Measurements from ENCODE around the gene FMN2.

Gene FMN2

DNA sequence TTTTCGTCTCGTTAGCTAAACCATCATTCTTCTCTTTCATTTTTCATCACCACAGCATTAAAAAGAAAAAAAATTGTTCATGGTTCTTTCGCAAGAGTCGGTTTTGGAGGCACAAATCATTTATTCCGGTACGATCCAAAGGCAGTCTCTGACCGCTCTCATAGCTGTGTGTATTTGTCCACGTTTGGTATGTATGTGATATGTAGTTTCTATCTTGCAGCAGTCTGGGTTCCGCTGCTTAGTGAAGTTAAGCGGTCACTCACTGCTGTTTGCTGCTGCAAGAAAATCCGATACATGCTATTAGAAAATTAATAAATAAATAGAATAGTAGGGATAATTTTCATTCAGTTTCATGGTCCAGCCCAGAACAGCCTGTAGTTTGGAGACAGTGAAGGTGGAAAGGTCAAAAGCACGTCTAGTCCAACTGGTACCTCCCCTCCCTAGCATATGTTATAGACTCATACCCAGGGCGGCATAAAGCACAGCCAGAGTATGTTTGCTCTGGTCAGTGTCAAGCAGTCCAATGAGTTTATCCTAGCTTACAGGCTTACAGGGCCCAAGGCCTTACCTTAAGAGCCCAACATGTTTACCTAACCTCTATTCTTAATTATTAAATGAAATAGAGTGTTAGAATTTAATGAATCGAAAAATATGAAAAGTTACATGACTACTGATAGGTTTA, 2.5 kb downstream of the FMN2 start:
- Histone ChIP-seq H3K4me2 (ENCODE audit: low read length) (peak overlapping the region; percentile 94), H3K27ac (no peak overlapping the region), H3K4me1 (peaks cover 5% of the 10 kb centered on the region), H3K9ac (no peak overlapping the region), H3K79me2 (peaks cover 5% of the 10 kb centered on the region), H3K9me3 (ENCODE audit: control insufficient read depth, low read length) (no peaks in the 10 kb centered on the region), H3K36me3 (ENCODE audit: control insufficient read depth, insufficient read depth, low read length) (no peaks in the 10 kb centered on the region), H3K27me3 (ENCODE audit: control insufficient read depth, insufficient read depth, low read length) (no peaks in the 10 kb centered on the region), H2AFZ (no peak overlapping the region), H3K4me3 (ENCODE audit: low read depth, low read length) (peak overlapping the region; percentile 88)
- TF ChIP-seq, protein P1, sequence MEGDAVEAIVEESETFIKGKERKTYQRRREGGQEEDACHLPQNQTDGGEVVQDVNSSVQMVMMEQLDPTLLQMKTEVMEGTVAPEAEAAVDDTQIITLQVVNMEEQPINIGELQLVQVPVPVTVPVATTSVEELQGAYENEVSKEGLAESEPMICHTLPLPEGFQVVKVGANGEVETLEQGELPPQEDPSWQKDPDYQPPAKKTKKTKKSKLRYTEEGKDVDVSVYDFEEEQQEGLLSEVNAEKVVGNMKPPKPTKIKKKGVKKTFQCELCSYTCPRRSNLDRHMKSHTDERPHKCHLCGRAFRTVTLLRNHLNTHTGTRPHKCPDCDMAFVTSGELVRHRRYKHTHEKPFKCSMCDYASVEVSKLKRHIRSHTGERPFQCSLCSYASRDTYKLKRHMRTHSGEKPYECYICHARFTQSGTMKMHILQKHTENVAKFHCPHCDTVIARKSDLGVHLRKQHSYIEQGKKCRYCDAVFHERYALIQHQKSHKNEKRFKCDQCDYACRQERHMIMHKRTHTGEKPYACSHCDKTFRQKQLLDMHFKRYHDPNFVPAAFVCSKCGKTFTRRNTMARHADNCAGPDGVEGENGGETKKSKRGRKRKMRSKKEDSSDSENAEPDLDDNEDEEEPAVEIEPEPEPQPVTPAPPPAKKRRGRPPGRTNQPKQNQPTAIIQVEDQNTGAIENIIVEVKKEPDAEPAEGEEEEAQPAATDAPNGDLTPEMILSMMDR (IDR thresholded peaks at IDR 0.05), result no peak

- H3K36me3 ChIP-seq (ENCODE audit: control insufficient read depth, insufficient read depth, low read length), result no peaks in the 10 kb centered on the region
- no peaks in the 10 kb centered on the region for H3K27me3 ChIP-seq (ENCODE audit: control insufficient read depth, insufficient read depth, low read length)
- TF ChIP-seq, protein P1 (IDR thresholded peaks at IDR 0.05), result no peak
- H3K27ac ChIP-seq, result no peak overlapping the region
- no peak overlapping the region for H3K9ac ChIP-seq
- H3K79me2 ChIP-seq, result peaks cover 12% of the 10 kb centered on the region
- H3K9me3 ChIP-seq (ENCODE audit: control insufficient read depth, low read length), result no peaks in the 10 kb centered on the region
- H3K4me2 ChIP-seq (ENCODE audit: low read length), result peak overlapping the region; percentile 94
- H3K4me1 ChIP-seq, result peaks cover 7% of the 10 kb centered on the region
- no peak overlapping the region for H2AFZ ChIP-seq
- H3K4me3 ChIP-seq (ENCODE audit: low read depth, low read length), result peak overlapping the region; percentile 88
These were observed 5.3 kb downstream of the FMN2 start for GRCh38 chr1:240096974-240097373.

DNA sequence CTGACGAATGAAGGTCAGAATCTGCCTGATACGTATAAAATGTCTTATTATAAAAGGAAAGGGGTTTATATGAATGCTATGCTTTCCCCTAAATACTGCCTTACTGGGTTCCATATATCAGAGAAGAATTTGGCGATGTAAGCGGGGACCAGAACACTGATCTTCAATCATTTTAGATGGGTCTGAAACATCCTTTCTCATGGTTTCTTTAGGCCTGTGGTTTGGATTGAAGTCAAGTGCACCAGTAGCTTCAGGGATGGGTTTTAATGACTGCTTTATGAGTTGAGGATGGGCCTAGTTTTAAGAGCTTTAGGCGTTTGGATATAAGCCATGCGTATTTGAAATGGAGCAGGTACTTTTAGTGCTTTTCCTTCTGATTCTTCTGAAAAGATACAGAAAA, 6.9 kb downstream of the FMN2 start:
- no peak overlapping the region for H3K9ac ChIP-seq
- no peak overlapping the region for H2AFZ ChIP-seq
- peak overlapping the region; percentile 54 for H3K4me3 ChIP-seq (ENCODE audit: low read depth, low read length)
- TF ChIP-seq, protein P1 (IDR thresholded peaks at IDR 0.05), result no peak
- no peaks in the 10 kb centered on the region for H3K27me3 ChIP-seq (ENCODE audit: control insufficient read depth, insufficient read depth, low read length)
- H3K4me1 ChIP-seq, result peaks cover 7% of the 10 kb centered on the region
- H3K4me2 ChIP-seq (ENCODE audit: low read length), result peak overlapping the region; percentile 62
- H3K9me3 ChIP-seq (ENCODE audit: control insufficient read depth, low read length), result no peaks in the 10 kb centered on the region
- H3K79me2 ChIP-seq, result peaks cover 12% of the 10 kb centered on the region
- H3K36me3 ChIP-seq (ENCODE audit: control insufficient read depth, insufficient read depth, low read length), result no peaks in the 10 kb centered on the region
- no peak overlapping the region for H3K27ac ChIP-seq

GRCh38 chr1:240099329-240099728, 7.6 kb downstream of the FMN2 start:
- H3K79me2 ChIP-seq, result peaks cover 7% of the 10 kb centered on the region
- H3K27ac ChIP-seq, result no peak overlapping the region
- H3K9ac ChIP-seq, result no peak overlapping the region
- H3K36me3 ChIP-seq (ENCODE audit: control insufficient read depth, insufficient read depth, low read length), result no peaks in the 10 kb centered on the region
- no peaks in the 10 kb centered on the region for H3K9me3 ChIP-seq (ENCODE audit: control insufficient read depth, low read length)
- TF ChIP-seq, protein P1 (IDR thresholded peaks at IDR 0.05), result no peak
- H3K4me2 ChIP-seq (ENCODE audit: low read length), result peak overlapping the region; percentile 62
- H3K27me3 ChIP-seq (ENCODE audit: control insufficient read depth, insufficient read depth, low read length), result no peaks in the 10 kb centered on the region
- H3K4me1 ChIP-seq, result peaks cover 5% of the 10 kb centered on the region
- no peak overlapping the region for H2AFZ ChIP-seq
- H3K4me3 ChIP-seq (ENCODE audit: low read depth, low read length), result peak overlapping the region; percentile 54

- no peak overlapping the region for H3K9ac ChIP-seq
- H3K4me1 ChIP-seq, result peaks cover 5% of the 10 kb centered on the region
- no peak overlapping the region for H2AFZ ChIP-seq
- no peaks in the 10 kb centered on the region for H3K9me3 ChIP-seq (ENCODE audit: control insufficient read depth, low read length)
- no peaks in the 10 kb centered on the region for H3K27me3 ChIP-seq (ENCODE audit: control insufficient read depth, insufficient read depth, low read length)
- no peaks in the 10 kb centered on the region for H3K36me3 ChIP-seq (ENCODE audit: control insufficient read depth, insufficient read depth, low read length)
- H3K4me2 ChIP-seq (ENCODE audit: low read length), result peak overlapping the region; percentile 62
- TF ChIP-seq, protein P1 (IDR thresholded peaks at IDR 0.05), result no peak
- peak overlapping the region; percentile 54 for H3K4me3 ChIP-seq (ENCODE audit: low read depth, low read length)
- peaks cover 7% of the 10 kb centered on the region for H3K79me2 ChIP-seq
- no peak overlapping the region for H3K27ac ChIP-seq
These were observed 8.1 kb downstream of the FMN2 start for GRCh38 chr1:240099748-240100147.
